GM23338 (cell line): ENCODE results near the gene SERTAD1. TPM values are rescaled to one million over a fixed set of nuclear protein-coding genes. Genes with fewer than 3 reads are reported as not detected.

Source experiments
- ATAC-seq: fragments of 200-7000 bp; cut with Tn5 transposase; 3 replicates; pipeline ENCODE4 v1.9.1; 2020
- DNase-seq: peaks from one replicate; pipeline ENCODE4 v3.0.0-alpha.2; 2015; ENCODE audit warnings: low spot score
- H2AFZ ChIP-seq: fragments of 200-600 bp; sonication (generic); 2 replicates; pipeline ENCODE4 v1.8.0; 2016; ENCODE audit warnings: antibody characterized with exemption, mild to moderate bottlenecking, moderate library complexity
- H3F3A ChIP-seq: fragments of 200-600 bp; sonication (generic); replicated peaks from 2 replicates; pipeline ENCODE4 v1.8.0; 2017; ENCODE audit warnings: antibody characterized with exemption, mixed run types, low read depth
- H3K27ac ChIP-seq: fragments of 200-600 bp; sonication (generic); 2 replicates; pipeline ENCODE4 v1.6.1; 2016; ENCODE audit warnings: low read depth
- H3K27me3 ChIP-seq: fragments of 200-600 bp; sonication (generic); 2 replicates; pipeline ENCODE4 v1.8.0; 2016; ENCODE audit warnings: mild to moderate bottlenecking, mixed run types, moderate library complexity; ENCODE audit not compliant: insufficient read depth
- H3K36me3 ChIP-seq: fragments of 200-600 bp; sonication (generic); 2 replicates; pipeline ENCODE4 v1.8.0; 2016; ENCODE audit warnings: mild to moderate bottlenecking; ENCODE audit not compliant: insufficient read depth
- H3K4me1 ChIP-seq: fragments of 200-600 bp; sonication (generic); 2 replicates; pipeline ENCODE4 v1.8.0; 2016; ENCODE audit warnings: mild to moderate bottlenecking, moderate library complexity; ENCODE audit not compliant: insufficient read depth
- H3K4me2 ChIP-seq: fragments of 200-600 bp; sonication (generic); 2 replicates; pipeline ENCODE4 v1.7.1; 2017; ENCODE audit warnings: mixed run types
- H3K4me3 ChIP-seq: fragments of 200-600 bp; sonication (generic); 2 replicates; pipeline ENCODE4 v1.6.1; 2016; ENCODE audit warnings: mixed run types
- H3K79me2 ChIP-seq: fragments of 200-600 bp; sonication (generic); replicated peaks from 2 replicates; pipeline ENCODE4 v1.8.0; 2017; ENCODE audit warnings: mild to moderate bottlenecking; ENCODE audit not compliant: insufficient read depth
- H3K9me2 ChIP-seq: fragments of 200-600 bp; sonication (generic); 2 replicates; pipeline ENCODE4 v1.8.0; 2017; ENCODE audit not compliant: insufficient read depth
- H4K20me1 ChIP-seq: fragments of 200-600 bp; sonication (generic); replicated peaks from 2 replicates; pipeline ENCODE4 v1.8.0; 2017; ENCODE audit warnings: mild to moderate bottlenecking; ENCODE audit not compliant: insufficient read depth
- H3K27ac Mint-ChIP-seq: 2 replicates; pipeline ENCODE4 v1.8.0; 2020; ENCODE audit warnings: inconsistent platforms, mild to moderate bottlenecking, moderate library complexity, mixed read lengths
- H3K27me3 Mint-ChIP-seq: 3 replicates; pipeline ENCODE4 v1.8.0; 2022; ENCODE audit warnings: low read depth, mild to moderate bottlenecking, moderate library complexity, mixed read lengths, inconsistent platforms; ENCODE audit not compliant: insufficient read depth, poor library complexity
- H3K36me3 Mint-ChIP-seq: 3 replicates; pipeline ENCODE4 v1.8.0; 2021; ENCODE audit warnings: low read depth, mild to moderate bottlenecking, inconsistent platforms, moderate library complexity, mixed read lengths
- H3K4me1 Mint-ChIP-seq: 3 replicates; pipeline ENCODE4 v1.8.0; 2020; ENCODE audit warnings: mild to moderate bottlenecking, inconsistent platforms, mixed read lengths
- H3K4me3 Mint-ChIP-seq: 3 replicates; pipeline ENCODE4 v1.8.0; 2021; ENCODE audit warnings: moderate library complexity, mild to moderate bottlenecking, inconsistent platforms, mixed read lengths
- H3K9me3 Mint-ChIP-seq: 3 replicates; pipeline ENCODE4 v1.8.0; 2020; ENCODE audit warnings: moderate library complexity, mild to moderate bottlenecking, inconsistent platforms, mixed read lengths
- CREB1 ChIP-seq: fragments of 250-450 bp; sonication (Bioruptor Pico); IDR thresholded peaks from 2 replicates; pipeline ENCODE4 v1.5.0; 2020; ENCODE audit warnings: low read depth, mild to moderate bottlenecking, moderate library complexity
- CTCF ChIP-seq, 2 experiments: fragments of 200-600 bp in 1 of 2; sonication (generic) in 1 of 2; conservative IDR thresholded peaks; 2 replicates each; pipeline versions ENCODE4 v1.5.1 to v1.6.1; 2016 to 2017; ENCODE audit warnings: antibody characterized with exemption in 2 of 2, low read depth in 2 of 2, mild to moderate bottlenecking in 2 of 2, moderate library complexity in 1 of 2
- EZH2 ChIP-seq: fragments of 200-600 bp; sonication (generic); IDR thresholded peaks from one replicate; pipeline ENCODE4 v1.8.0; 2017; ENCODE audit warnings: antibody characterized with exemption, mild to moderate bottlenecking, low read depth; ENCODE audit not compliant: unreplicated experiment
- EZH2phosphoT487 ChIP-seq: fragments of 200-600 bp; sonication (generic); IDR thresholded peaks from one replicate; pipeline ENCODE4 v1.8.1; 2018; ENCODE audit warnings: antibody characterized with exemption; ENCODE audit not compliant: unreplicated experiment
- JUNB ChIP-seq: IDR thresholded peaks from one replicate; pipeline ENCODE4 v1.6.1; 2016; ENCODE audit warnings: antibody characterized with exemption; ENCODE audit not compliant: unreplicated experiment
- NANOG ChIP-seq: IDR thresholded peaks from 2 replicates; pipeline ENCODE4 v1.6.1; 2016; ENCODE audit warnings: antibody characterized with exemption, borderline replicate concordance
- POLR2AphosphoS5 ChIP-seq: IDR thresholded peaks from 2 replicates; pipeline ENCODE4 v1.6.1; 2016; ENCODE audit warnings: antibody characterized with exemption, low read depth
- STAT1 ChIP-seq: IDR thresholded peaks from one replicate; pipeline ENCODE4 v1.6.1; 2016; ENCODE audit warnings: antibody characterized with exemption; ENCODE audit not compliant: unreplicated experiment
- ZNF114 ChIP-seq: fragments of 250-450 bp; sonication (Bioruptor Pico); IDR thresholded peaks from 2 replicates; pipeline ENCODE4 v1.5.0; 2020; ENCODE audit warnings: mild to moderate bottlenecking, moderate library complexity
- ZNF331 ChIP-seq: fragments of 250-450 bp; sonication (Bioruptor Pico); IDR thresholded peaks from 2 replicates; pipeline ENCODE4 v1.5.0; 2020; ENCODE audit warnings: low read depth, mild to moderate bottlenecking, moderate library complexity
- polyA plus RNA-seq: library from polyadenylated mRNA; unstranded; fragments of >200 nt; fragmentation: Nextera tagmentation; extraction: Ambion mirVana; gene quantifications from 2 replicates; pipeline ENCODE4 v1.2.1, GENCODE V29; 2016
- total RNA-seq: library from RNA; depleted of rRNA; stranded (reverse); fragments of >200 nt; shearing (Covaris generic); gene quantifications from 2 replicates; pipeline ENCODE4 v1.2.3, GENCODE V29; 2014
- TF ChIP-seq, protein P1 (sequence below): IDR thresholded peaks from one replicate; pipeline ENCODE4 v1.6.1; 2018; ENCODE audit warnings: antibody characterized with exemption; ENCODE audit not compliant: unreplicated experiment
- TF ChIP-seq, protein P2 (sequence below): IDR thresholded peaks from 2 replicates; pipeline ENCODE4 v1.6.1; 2016; ENCODE audit warnings: antibody characterized with exemption

Gene SERTAD1
- total and polyA plus RNA-seq, 2 experiments from 2014 or later = 4.6 to 9.1 TPM

DNA sequence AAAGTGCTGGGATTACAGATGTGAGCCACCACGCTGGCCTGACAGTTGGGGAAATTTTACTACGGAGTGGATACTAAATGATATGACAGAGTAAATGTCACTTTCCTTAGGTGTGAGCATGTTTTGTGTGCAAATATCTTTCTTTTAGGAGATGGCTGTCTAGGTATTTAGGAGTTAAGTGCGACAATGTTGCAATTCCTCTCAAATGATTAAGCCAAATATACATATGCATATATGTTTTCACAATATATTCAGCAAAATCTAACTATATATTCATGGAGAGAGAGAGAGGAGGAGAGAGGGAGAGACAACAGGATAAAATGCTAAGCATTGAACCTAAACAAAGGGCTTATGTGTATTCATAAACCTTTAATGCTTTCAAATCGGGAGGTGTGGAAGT, 23.7 kb upstream of the SERTAD1 start:
- H3K27ac ChIP-seq = no peak overlapping the region
- no peaks in the 10 kb centered on the region; the same call in 2 of the 3 replicates for H3K36me3 Mint-ChIP-seq
- no peaks in the 10 kb centered on the region for H3K27me3 ChIP-seq
- DNase-seq (no peak), ATAC-seq (no peak)
- no peak overlapping the region for H3K4me3 Mint-ChIP-seq
- peaks cover 11% of the 10 kb centered on the region; the same call in 1 of the 2 replicates for H3K4me1 ChIP-seq
- H4K20me1 ChIP-seq = no peaks in the 10 kb centered on the region
- no peak overlapping the region for H3K4me3 ChIP-seq
- TF ChIP-seq, protein P1, sequence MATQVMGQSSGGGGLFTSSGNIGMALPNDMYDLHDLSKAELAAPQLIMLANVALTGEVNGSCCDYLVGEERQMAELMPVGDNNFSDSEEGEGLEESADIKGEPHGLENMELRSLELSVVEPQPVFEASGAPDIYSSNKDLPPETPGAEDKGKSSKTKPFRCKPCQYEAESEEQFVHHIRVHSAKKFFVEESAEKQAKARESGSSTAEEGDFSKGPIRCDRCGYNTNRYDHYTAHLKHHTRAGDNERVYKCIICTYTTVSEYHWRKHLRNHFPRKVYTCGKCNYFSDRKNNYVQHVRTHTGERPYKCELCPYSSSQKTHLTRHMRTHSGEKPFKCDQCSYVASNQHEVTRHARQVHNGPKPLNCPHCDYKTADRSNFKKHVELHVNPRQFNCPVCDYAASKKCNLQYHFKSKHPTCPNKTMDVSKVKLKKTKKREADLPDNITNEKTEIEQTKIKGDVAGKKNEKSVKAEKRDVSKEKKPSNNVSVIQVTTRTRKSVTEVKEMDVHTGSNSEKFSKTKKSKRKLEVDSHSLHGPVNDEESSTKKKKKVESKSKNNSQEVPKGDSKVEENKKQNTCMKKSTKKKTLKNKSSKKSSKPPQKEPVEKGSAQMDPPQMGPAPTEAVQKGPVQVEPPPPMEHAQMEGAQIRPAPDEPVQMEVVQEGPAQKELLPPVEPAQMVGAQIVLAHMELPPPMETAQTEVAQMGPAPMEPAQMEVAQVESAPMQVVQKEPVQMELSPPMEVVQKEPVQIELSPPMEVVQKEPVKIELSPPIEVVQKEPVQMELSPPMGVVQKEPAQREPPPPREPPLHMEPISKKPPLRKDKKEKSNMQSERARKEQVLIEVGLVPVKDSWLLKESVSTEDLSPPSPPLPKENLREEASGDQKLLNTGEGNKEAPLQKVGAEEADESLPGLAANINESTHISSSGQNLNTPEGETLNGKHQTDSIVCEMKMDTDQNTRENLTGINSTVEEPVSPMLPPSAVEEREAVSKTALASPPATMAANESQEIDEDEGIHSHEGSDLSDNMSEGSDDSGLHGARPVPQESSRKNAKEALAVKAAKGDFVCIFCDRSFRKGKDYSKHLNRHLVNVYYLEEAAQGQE = no peak
- TF ChIP-seq STAT1 = no peak
- H3K4me2 ChIP-seq = no peak overlapping the region
- no peaks in the 10 kb centered on the region for H3K9me3 Mint-ChIP-seq
- no peaks in the 10 kb centered on the region for H3K9me2 ChIP-seq
- peaks cover 26% of the 10 kb centered on the region for H3K4me1 Mint-ChIP-seq
- H3K27me3 Mint-ChIP-seq = peaks cover 2% of the 10 kb centered on the region
- H3K27ac Mint-ChIP-seq = no peak overlapping the region
- H2AFZ ChIP-seq = no peak overlapping the region
- peaks cover 7% of the 10 kb centered on the region; the same call in 1 of the 2 replicates for H3F3A ChIP-seq
- H3K36me3 ChIP-seq = no peaks in the 10 kb centered on the region
- no peaks in the 10 kb centered on the region for H3K79me2 ChIP-seq

- peaks cover 13% of the 10 kb centered on the region for H3K27me3 Mint-ChIP-seq
These were observed 20.5 kb upstream of the SERTAD1 start for GRCh38 chr19:40446263-40446784.

More at GRCh38 chr19:40446263-40446784, 20.5 kb upstream of the SERTAD1 start:
- H3K36me3 ChIP-seq = peaks cover 7% of the 10 kb centered on the region; the same call in 1 of the 2 replicates
- H3K4me1 ChIP-seq = peaks cover 18% of the 10 kb centered on the region
- peaks cover 3% of the 10 kb centered on the region; the same call in 2 of the 3 replicates for H3K9me3 Mint-ChIP-seq
- peaks cover 19% of the 10 kb centered on the region for H3K79me2 ChIP-seq
- H3K4me1 Mint-ChIP-seq = peaks cover 32% of the 10 kb centered on the region
- H3K36me3 Mint-ChIP-seq = peaks cover 19% of the 10 kb centered on the region
- H3K4me3 ChIP-seq = no peak overlapping the region
- H2AFZ ChIP-seq = no peak overlapping the region
- TF ChIP-seq POLR2AphosphoS5 (no peak), CREB1 (CRISPR knock-in tag) (no peak), CTCF (conservative IDR thresholded peaks at IDR 0.05; ENCODE audit: low read depth in 2 of 2) (no peak), EZH2phosphoT487 (no peak), ZNF331 (no peak), JUNB (no peak), ZNF114 (no peak), EZH2 (no peak), STAT1 (no peak), NANOG (no peak)
- TF ChIP-seq, protein P2, sequence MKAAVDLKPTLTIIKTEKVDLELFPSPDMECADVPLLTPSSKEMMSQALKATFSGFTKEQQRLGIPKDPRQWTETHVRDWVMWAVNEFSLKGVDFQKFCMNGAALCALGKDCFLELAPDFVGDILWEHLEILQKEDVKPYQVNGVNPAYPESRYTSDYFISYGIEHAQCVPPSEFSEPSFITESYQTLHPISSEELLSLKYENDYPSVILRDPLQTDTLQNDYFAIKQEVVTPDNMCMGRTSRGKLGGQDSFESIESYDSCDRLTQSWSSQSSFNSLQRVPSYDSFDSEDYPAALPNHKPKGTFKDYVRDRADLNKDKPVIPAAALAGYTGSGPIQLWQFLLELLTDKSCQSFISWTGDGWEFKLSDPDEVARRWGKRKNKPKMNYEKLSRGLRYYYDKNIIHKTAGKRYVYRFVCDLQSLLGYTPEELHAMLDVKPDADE = no peak
- TF ChIP-seq, protein P1 = no peak
- no peak overlapping the region for H3K4me2 ChIP-seq
- DNase-seq (no peak), ATAC-seq (no peak)
- H3K9me2 ChIP-seq = no peaks in the 10 kb centered on the region
- peaks cover 8% of the 10 kb centered on the region; the same call in 1 of the 2 replicates for H4K20me1 ChIP-seq
- H3K4me3 Mint-ChIP-seq = peak overlapping the region; percentile 44; the same call in 1 of the 3 replicates
- peak overlapping the region; percentile 7; the same call in 1 of the 2 replicates for H3K27ac ChIP-seq
- H3K27me3 ChIP-seq = no peaks in the 10 kb centered on the region
- peak overlapping the region; percentile 92 for H3K27ac Mint-ChIP-seq
- H3F3A ChIP-seq = peaks cover 13% of the 10 kb centered on the region
